ENCODE measurements around the gene WASF2.

- TF ChIP-seq CTCF (conservative IDR thresholded peaks at IDR 0.05; ENCODE audit: low read depth, low read length) (no peak), EZH2 (IDR thresholded peaks at IDR 0.05; ENCODE audit: low read length, unreplicated experiment) (no peak), EZH2phosphoT487 (IDR thresholded peaks at IDR 0.05; ENCODE audit: borderline replicate concordance, low read length) (no peak)
Measured at GRCh38 chr1:27454610-27455009, 35.4 kb downstream of the WASF2 start.

Data from PC-3 (cell line).